ENCODE data around the gene GSTM4. TPM values are rescaled to one million over a fixed set of nuclear protein-coding genes. Genes with fewer than 3 reads are reported as not detected.
"Not testable (repeated sequence)": the region's sequence is repeated elsewhere in the genome, so short reads cannot be mapped to it uniquely, and the experiment has no call there.

Gene GSTM4
- total RNA-seq, 1 experiment from 2014 or later: 7.7 TPM

GRCh38 chr1:109676683-109677381 lies 20.9 kb downstream of the GSTM4 start:
- H3K9me3 ChIP-seq (ENCODE audit: low read length); H3K4me1 ChIP-seq (ENCODE audit: low read length); H3K9ac ChIP-seq (ENCODE audit: low read length); H2AFZ ChIP-seq (ENCODE audit: low read length); H3K4me2 ChIP-seq (ENCODE audit: low read depth, low read length, poor library complexity, severe bottlenecking); H3K27ac ChIP-seq (ENCODE audit: low read length); DNase-seq; H3K79me2 ChIP-seq (ENCODE audit: low read length); H3K27me3 ChIP-seq (ENCODE audit: low read length); H3K36me3 ChIP-seq (ENCODE audit: insufficient read depth, low read length); H4K20me1 ChIP-seq (ENCODE audit: insufficient read depth, low read depth, low read length); H3K4me3 ChIP-seq (ENCODE audit: low read length); H3K9me2 ChIP-seq (replicated peaks; ENCODE audit: insufficient read depth, low read length): not testable (repeated sequence)

DNA sequence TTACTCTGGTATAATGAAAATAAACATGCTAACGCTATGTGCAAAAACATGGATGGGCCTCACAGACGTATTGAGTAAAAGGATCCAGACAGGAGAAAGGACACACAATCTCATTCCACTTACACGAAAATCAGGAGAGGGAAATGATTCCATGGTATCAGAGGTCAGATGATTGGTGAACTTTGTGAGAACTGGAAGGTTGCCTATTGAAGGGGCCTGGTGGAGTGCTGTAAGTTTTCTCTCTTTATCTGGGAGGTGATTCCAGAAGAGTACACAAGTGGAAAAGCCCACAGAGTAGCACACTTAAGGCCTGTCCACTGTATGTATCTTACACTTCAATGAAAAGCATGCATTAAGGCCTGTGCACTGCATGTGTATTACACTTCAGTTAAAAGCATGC lies 21.6 kb downstream of the GSTM4 start:
- no peak for DNase-seq
- H2AFZ ChIP-seq (ENCODE audit: low read length): no peak overlapping the region
- H3K27me3 ChIP-seq (ENCODE audit: low read length): no peaks in the 10 kb centered on the region
- H3K9me3 ChIP-seq (ENCODE audit: low read length): no peaks in the 10 kb centered on the region
- H3K4me1 ChIP-seq (ENCODE audit: low read length): no peaks in the 10 kb centered on the region
- no peaks in the 10 kb centered on the region for H3K36me3 ChIP-seq (ENCODE audit: insufficient read depth, low read length)
- H3K79me2 ChIP-seq (ENCODE audit: low read length): no peaks in the 10 kb centered on the region
- H4K20me1 ChIP-seq (ENCODE audit: insufficient read depth, low read depth, low read length): no peaks in the 10 kb centered on the region
- H3K9ac ChIP-seq (ENCODE audit: low read length): no peak overlapping the region
- H3K4me2 ChIP-seq (ENCODE audit: low read depth, low read length, poor library complexity, severe bottlenecking): no peak overlapping the region
- H3K4me3 ChIP-seq (ENCODE audit: low read length): no peak overlapping the region
- no peak overlapping the region for H3K27ac ChIP-seq (ENCODE audit: low read length)
- H3K9me2 ChIP-seq (replicated peaks; ENCODE audit: insufficient read depth, low read length): no peaks in the 10 kb centered on the region

DNA sequence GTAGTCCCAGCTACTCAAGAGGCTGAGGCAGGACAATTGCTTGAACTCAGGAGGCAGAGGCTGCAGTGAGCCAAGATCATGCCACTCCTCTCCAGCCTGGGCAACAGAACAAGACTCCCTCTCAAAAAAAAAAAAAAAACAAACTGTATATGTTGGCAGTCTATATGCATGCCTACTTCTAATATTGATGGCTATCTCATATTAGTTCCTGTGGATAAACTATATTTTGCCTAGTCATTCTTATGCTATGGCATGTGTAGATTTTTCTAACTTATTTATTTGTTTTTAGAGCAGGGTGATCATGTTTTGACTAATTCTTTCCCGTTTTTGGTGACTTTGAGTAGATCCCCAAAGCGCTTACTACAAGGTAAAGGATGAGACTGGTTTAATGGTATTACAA lies 22.7 kb downstream of the GSTM4 start:
- not testable (repeated sequence) for H3K4me1 ChIP-seq (ENCODE audit: low read length); H3K79me2 ChIP-seq (ENCODE audit: low read length); DNase-seq; H3K9me3 ChIP-seq (ENCODE audit: low read length); H3K4me3 ChIP-seq (ENCODE audit: low read length); H3K36me3 ChIP-seq (ENCODE audit: insufficient read depth, low read length); H3K27me3 ChIP-seq (ENCODE audit: low read length); H3K9me2 ChIP-seq (replicated peaks; ENCODE audit: insufficient read depth, low read length); H2AFZ ChIP-seq (ENCODE audit: low read length); H3K4me2 ChIP-seq (ENCODE audit: low read depth, low read length, poor library complexity, severe bottlenecking); H3K27ac ChIP-seq (ENCODE audit: low read length); H3K9ac ChIP-seq (ENCODE audit: low read length); H4K20me1 ChIP-seq (ENCODE audit: insufficient read depth, low read depth, low read length)

GRCh38 chr1:109684777-109685176 lies 28.9 kb downstream of the GSTM4 start:
- H3K27me3 ChIP-seq (ENCODE audit: low read length); H3K9me3 ChIP-seq (ENCODE audit: low read length); H3K27ac ChIP-seq (ENCODE audit: low read length); H3K36me3 ChIP-seq (ENCODE audit: insufficient read depth, low read length); H3K9me2 ChIP-seq (replicated peaks; ENCODE audit: insufficient read depth, low read length); H3K79me2 ChIP-seq (ENCODE audit: low read length); H3K4me1 ChIP-seq (ENCODE audit: low read length); H4K20me1 ChIP-seq (ENCODE audit: insufficient read depth, low read depth, low read length); H3K9ac ChIP-seq (ENCODE audit: low read length); H2AFZ ChIP-seq (ENCODE audit: low read length); H3K4me2 ChIP-seq (ENCODE audit: low read depth, low read length, poor library complexity, severe bottlenecking); H3K4me3 ChIP-seq (ENCODE audit: low read length); DNase-seq: not testable (repeated sequence)

GRCh38 chr1:109685399-109685798 lies 29.5 kb downstream of the GSTM4 start:
- H3K9ac ChIP-seq (ENCODE audit: low read length); H3K9me2 ChIP-seq (replicated peaks; ENCODE audit: insufficient read depth, low read length); H4K20me1 ChIP-seq (ENCODE audit: insufficient read depth, low read depth, low read length); H2AFZ ChIP-seq (ENCODE audit: low read length); H3K27ac ChIP-seq (ENCODE audit: low read length); H3K36me3 ChIP-seq (ENCODE audit: insufficient read depth, low read length); H3K4me1 ChIP-seq (ENCODE audit: low read length); H3K79me2 ChIP-seq (ENCODE audit: low read length); H3K27me3 ChIP-seq (ENCODE audit: low read length); DNase-seq; H3K4me3 ChIP-seq (ENCODE audit: low read length); H3K9me3 ChIP-seq (ENCODE audit: low read length); H3K4me2 ChIP-seq (ENCODE audit: low read depth, low read length, poor library complexity, severe bottlenecking): not testable (repeated sequence)

- not testable (repeated sequence) for H3K79me2 ChIP-seq (ENCODE audit: low read length); H4K20me1 ChIP-seq (ENCODE audit: insufficient read depth, low read depth, low read length); H2AFZ ChIP-seq (ENCODE audit: low read length); H3K4me3 ChIP-seq (ENCODE audit: low read length); H3K36me3 ChIP-seq (ENCODE audit: insufficient read depth, low read length); H3K27me3 ChIP-seq (ENCODE audit: low read length); H3K9me2 ChIP-seq (replicated peaks; ENCODE audit: insufficient read depth, low read length); DNase-seq; H3K27ac ChIP-seq (ENCODE audit: low read length); H3K9me3 ChIP-seq (ENCODE audit: low read length); H3K4me1 ChIP-seq (ENCODE audit: low read length); H3K9ac ChIP-seq (ENCODE audit: low read length); H3K4me2 ChIP-seq (ENCODE audit: low read depth, low read length, poor library complexity, severe bottlenecking)
These were observed 30.0 kb downstream of the GSTM4 start for GRCh38 chr1:109685890-109686289.

DNA sequence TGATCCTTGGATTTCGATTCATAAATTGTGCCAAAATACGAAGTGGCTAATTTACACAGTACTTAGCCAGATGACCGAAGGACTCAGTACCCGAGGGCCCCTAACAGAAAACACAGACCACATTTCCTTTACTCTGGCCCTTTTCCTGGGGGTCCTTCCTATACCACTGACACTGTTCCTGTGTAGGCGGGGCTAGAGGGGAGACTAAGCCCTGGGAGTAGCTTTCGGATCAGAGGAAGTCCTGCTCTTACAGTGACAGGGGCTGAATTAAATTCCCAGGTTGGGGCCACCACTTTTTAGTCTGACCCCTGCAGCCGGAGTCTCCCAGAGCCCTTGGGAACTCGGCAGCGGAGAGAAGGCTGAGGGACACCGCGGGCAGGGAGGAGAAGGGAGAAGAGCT lies 31.2 kb downstream of the GSTM4 start:
- H3K27ac ChIP-seq (ENCODE audit: low read length); H3K9me3 ChIP-seq (ENCODE audit: low read length); H3K79me2 ChIP-seq (ENCODE audit: low read length); H4K20me1 ChIP-seq (ENCODE audit: insufficient read depth, low read depth, low read length); DNase-seq; H2AFZ ChIP-seq (ENCODE audit: low read length); H3K4me1 ChIP-seq (ENCODE audit: low read length); H3K27me3 ChIP-seq (ENCODE audit: low read length); H3K9me2 ChIP-seq (replicated peaks; ENCODE audit: insufficient read depth, low read length); H3K36me3 ChIP-seq (ENCODE audit: insufficient read depth, low read length); H3K9ac ChIP-seq (ENCODE audit: low read length): not testable (repeated sequence)
- Histone ChIP-seq H3K4me3 (ENCODE audit: low read length) (peak overlapping the region; percentile 63; the same call in 1 of the 2 replicates), H3K4me2 (ENCODE audit: low read depth, low read length, poor library complexity, severe bottlenecking) (peak overlapping the region; percentile 62)

GRCh38 chr1:109687641-109688499 lies 32.0 kb downstream of the GSTM4 start, which contains the start of gene GSTM1:
GSTM1 (plus strand) TSS chr1:109687817; CDS start chr1:109687874, 57 bp downstream.
- Histone ChIP-seq H3K4me1 (ENCODE audit: low read length) (peaks cover 4% of the 10 kb centered on the region; the same call in 1 of the 2 replicates), H2AFZ (ENCODE audit: low read length) (peak within 1 kb of the TSS; percentile 89), H3K9me3 (ENCODE audit: low read length) (no peaks in the 10 kb centered on the region), H3K27me3 (ENCODE audit: low read length) (no peaks in the 10 kb centered on the region), H3K36me3 (ENCODE audit: insufficient read depth, low read length) (no peaks in the 10 kb centered on the region), H3K9ac (ENCODE audit: low read length) (peak within 1 kb of the TSS; percentile 73), H3K9me2 (replicated peaks; ENCODE audit: insufficient read depth, low read length) (no peaks in the 10 kb centered on the region), H3K4me3 (ENCODE audit: low read length) (peak within 1 kb of the TSS; percentile 63), H3K4me2 (ENCODE audit: low read depth, low read length, poor library complexity, severe bottlenecking) (peak within 1 kb of the TSS; percentile 62), H3K79me2 (ENCODE audit: low read length) (no peaks in the 10 kb centered on the region), H4K20me1 (ENCODE audit: insufficient read depth, low read depth, low read length) (no peaks in the 10 kb centered on the region), H3K27ac (ENCODE audit: low read length) (no peak within 1 kb of the TSS)
- DNase-seq: peak; percentile 82

Data from Karpas-422 (cell line).